HEK293 (cell line): ENCODE measurements around the gene MEX3A.

Experiments used
- CTCF ChIP-seq: fragments of 450-650 bp; formaldehyde crosslinking; IDR thresholded peaks from 2 replicates; pipeline ENCODE4 v1.5.1; 2016; ENCODE audit warnings: missing biosample characterization, missing genetic modification characterization
- HIC1 ChIP-seq: fragments of 450-650 bp; formaldehyde crosslinking; IDR thresholded peaks from 2 replicates; pipeline ENCODE4 v1.5.1; 2016; ENCODE audit warnings: missing biosample characterization, missing genetic modification characterization
- KLF17 ChIP-seq: fragments of 450-650 bp; formaldehyde crosslinking; IDR thresholded peaks from 2 replicates; pipeline ENCODE4 v1.5.1; 2016; ENCODE audit warnings: missing biosample characterization, missing genetic modification characterization
- REPIN1 ChIP-seq: fragments of 450-650 bp; formaldehyde crosslinking; IDR thresholded peaks from 2 replicates; pipeline ENCODE4 v1.5.1; 2017; ENCODE audit warnings: missing biosample characterization, missing genetic modification characterization, low read depth
- REST ChIP-seq: fragments of 450-650 bp; formaldehyde crosslinking; IDR thresholded peaks from 2 replicates; pipeline ENCODE4 v1.5.1; 2016; ENCODE audit warnings: missing biosample characterization, missing genetic modification characterization
- TCF7L2 ChIP-seq: IDR thresholded peaks from 2 replicates; pipeline ENCODE4 v1.6.1; 2011; ENCODE audit warnings: low read depth, mild to moderate bottlenecking, inconsistent platforms, low read length, moderate library complexity, borderline replicate concordance
- TRIM28 ChIP-seq: IDR thresholded peaks from 2 replicates; pipeline ENCODE4 v1.6.1; 2011; ENCODE audit warnings: low read length, control low read depth, borderline replicate concordance
- YY1 ChIP-seq: fragments of 450-650 bp; formaldehyde crosslinking; IDR thresholded peaks from 2 replicates; pipeline ENCODE4 v1.5.1; 2018; ENCODE audit warnings: missing biosample characterization, missing genetic modification characterization
- ZNF302 ChIP-seq: fragments of 450-650 bp; formaldehyde crosslinking; IDR thresholded peaks from 2 replicates; pipeline ENCODE4 v1.5.1; 2016; ENCODE audit warnings: missing biosample characterization, missing genetic modification characterization, low read depth
- ZNF311 ChIP-seq: fragments of 450-650 bp; formaldehyde crosslinking; IDR thresholded peaks from 2 replicates; pipeline ENCODE4 v1.5.1; 2017; ENCODE audit warnings: missing biosample characterization, missing genetic modification characterization, borderline replicate concordance
- ZNF341 ChIP-seq: fragments of 450-650 bp; formaldehyde crosslinking; IDR thresholded peaks from 2 replicates; pipeline ENCODE4; 2016; ENCODE audit warnings: low read depth, missing biosample characterization, missing genetic modification characterization
- ZNF654 ChIP-seq: fragments of 450-650 bp; formaldehyde crosslinking; IDR thresholded peaks from 2 replicates; pipeline ENCODE4 v1.5.1; 2016; ENCODE audit warnings: low read depth, missing biosample characterization, missing genetic modification characterization

GRCh38 chr1:156024801-156025200 lies 57.5 kb downstream of the MEX3A start:
- TF ChIP-seq CTCF (tag by site-specific recombination) (no peak), TCF7L2 (no peak), YY1 (tag by site-specific recombination) (no peak), REST (tag by site-specific recombination) (no peak), ZNF654 (tag by site-specific recombination) (no peak), ZNF311 (tag by site-specific recombination) (no peak), ZNF341 (tag by site-specific recombination) (no peak), ZNF302 (no peak), KLF17 (tag by site-specific recombination) (no peak), REPIN1 (tag by site-specific recombination) (no peak), HIC1 (tag by site-specific recombination) (no peak), TRIM28 (no peak)
